Heart right ventricle (tissue), 16 donors: ENCODE results near the gene PLXND1. TPM values are rescaled to one million over a fixed set of nuclear protein-coding genes. Genes with fewer than 3 reads are reported as not detected.

Source experiments
- ATAC-seq, 8 donors: fragments of 200-7000 bp; cut with Tn5 transposase; one replicate each; pipeline ENCODE4 v1.9.1; 2020; ENCODE audit warnings: mild to moderate bottlenecking in 8 of 8, moderate library complexity in 8 of 8, moderate number of reproducible peaks in 1 of 8
- DNase-seq, 2 donors: peaks; one replicate each; pipeline ENCODE4 v3.0.0-alpha.2; 2020
- H3K27ac ChIP-seq, 10 donors: fragments of 200-600 bp; sonication (generic) in 2 of 10; one replicate each; pipeline versions ENCODE4 v1.5.0 to v1.8.0; 2020 to 2022; ENCODE audit warnings: mild to moderate bottlenecking in 3 of 10
- H3K27me3 ChIP-seq, 7 donors: fragments of 200-600 bp; one replicate each; pipeline ENCODE4 v1.8.0; 2021 to 2022; ENCODE audit warnings: mild to moderate bottlenecking in 2 of 7
- H3K36me3 ChIP-seq, 9 donors: fragments of 200-600 bp; sonication (generic) in 1 of 9; one replicate each; pipeline versions ENCODE4 v1.5.0 to v1.8.0; 2020 to 2022; ENCODE audit warnings: mild to moderate bottlenecking in 2 of 9
- H3K4me1 ChIP-seq, 9 donors: fragments of 200-600 bp; sonication (generic) in 1 of 9; one replicate each; pipeline versions ENCODE4 v1.5.0 to v1.8.0; 2020 to 2022; ENCODE audit warnings: mild to moderate bottlenecking in 4 of 9
- H3K4me3 ChIP-seq, 10 donors: fragments of 200-600 bp; sonication (generic) in 2 of 10; one replicate each; pipeline versions ENCODE4 v1.5.0 to v1.8.0; 2020 to 2022; ENCODE audit warnings: mild to moderate bottlenecking in 7 of 10, moderate library complexity in 2 of 10
- H3K9me3 ChIP-seq, 11 donors: fragments of 200-600 bp in 10 of 11; sonication (generic) in 2 of 11; one replicate each; pipeline versions ENCODE4 v1.5.0 to v1.8.0; 2013 to 2022; ENCODE audit warnings: mild to moderate bottlenecking in 2 of 11, control low read depth in 1 of 11, moderate library complexity in 1 of 11
- WGBS, 2 donors: extraction: QIAGEN DNeasy Blood & Tissue Kit; methylation state at CpG; one replicate each; pipeline ENCODE4 v1.1.7; 2013; ENCODE audit warnings: inconsistent platforms in 1 of 2; 5-methylcytosine and 5-hydroxymethylcytosine counted together
- intact Hi-C, 10 donors: fragments of 100-400 bp; cut with DNase I; formaldehyde crosslinking; loops; one replicate each; pipeline versions ENCODE4 v1.11.1 to v1.14.2; 2022
- polyA plus RNA-seq, 2 donors: library from polyadenylated mRNA; stranded (reverse); fragments of 200-250 nt; gene quantifications; one replicate each; pipeline ENCODE4 v1.2.3, GENCODE V29; 2013
- total RNA-seq, 10 donors: library from RNA; stranded (reverse); fragmentation: NEBNext Ultra II Directional in 3 of 10; extraction: Animal tissue kit (Norgen Biotek cat#: 25700) in 3 of 10; gene quantifications; one replicate each; pipeline versions ENCODE4 v1.2.1 to v1.2.4, GENCODE V29; 2021 to 2023
- TF ChIP-seq, protein P1 (sequence below), 9 donors: fragments of 200-600 bp; sonication (generic) in 2 of 9; IDR thresholded peaks; one replicate each; pipeline versions ENCODE4 v1.5.0 to v1.8.0; 2021 to 2022; ENCODE audit warnings: antibody characterized with exemption in 9 of 9, mild to moderate bottlenecking in 5 of 9, moderate library complexity in 1 of 9
- donor health status: Arrhythmogenic right ventricular cardiomyopathy.
- donor health status: ischemic (EF 13 %, LVEDD 7.1; RV severe dilation, severe dysfunction).
- donor health status: healthy with polysubstance abuse.
- donor health status: DM: no; HTN: yes; CAD: no.
- donor health status: DM: no; HTN: no; CAD: no.
- donor health status: ischemic (EF 25% LVEDD 6.9; RV normal size, moderate dysfunction).
- donor health status: ischemic (EF 25% LVEDD 5.7; RV mildly dilated, moderate dysfunction).
- donor health status: healthy.
- donor health status: DM: yes; HTN: yes; CAD: no.
- donor health status: Ischemic cardiomyopathy.
- donor health status: ischemic (EF 35%, LVEDD 5.7; RV mildly dilated, moderate dysfunction).
- donor health status: nonischemic (EF 11% LVEDD 7.7; RV severe dilation, severe dysfunction).
- donor health status: DM: yes; HTN: yes; CAD: no.
- donor health status: PGD.
- donor health status: ischemic (EF 29% LVEDD 5.4; RV normal size, mild dysfunction).
- donor health status: nonischemic (EF 23%, LVEDD 6.1; RV moderate dilation, normal function).

Gene PLXND1
- total and polyA plus RNA-seq, 12 donors: 40.9 to 169 (median 65.8) TPM

DNA sequence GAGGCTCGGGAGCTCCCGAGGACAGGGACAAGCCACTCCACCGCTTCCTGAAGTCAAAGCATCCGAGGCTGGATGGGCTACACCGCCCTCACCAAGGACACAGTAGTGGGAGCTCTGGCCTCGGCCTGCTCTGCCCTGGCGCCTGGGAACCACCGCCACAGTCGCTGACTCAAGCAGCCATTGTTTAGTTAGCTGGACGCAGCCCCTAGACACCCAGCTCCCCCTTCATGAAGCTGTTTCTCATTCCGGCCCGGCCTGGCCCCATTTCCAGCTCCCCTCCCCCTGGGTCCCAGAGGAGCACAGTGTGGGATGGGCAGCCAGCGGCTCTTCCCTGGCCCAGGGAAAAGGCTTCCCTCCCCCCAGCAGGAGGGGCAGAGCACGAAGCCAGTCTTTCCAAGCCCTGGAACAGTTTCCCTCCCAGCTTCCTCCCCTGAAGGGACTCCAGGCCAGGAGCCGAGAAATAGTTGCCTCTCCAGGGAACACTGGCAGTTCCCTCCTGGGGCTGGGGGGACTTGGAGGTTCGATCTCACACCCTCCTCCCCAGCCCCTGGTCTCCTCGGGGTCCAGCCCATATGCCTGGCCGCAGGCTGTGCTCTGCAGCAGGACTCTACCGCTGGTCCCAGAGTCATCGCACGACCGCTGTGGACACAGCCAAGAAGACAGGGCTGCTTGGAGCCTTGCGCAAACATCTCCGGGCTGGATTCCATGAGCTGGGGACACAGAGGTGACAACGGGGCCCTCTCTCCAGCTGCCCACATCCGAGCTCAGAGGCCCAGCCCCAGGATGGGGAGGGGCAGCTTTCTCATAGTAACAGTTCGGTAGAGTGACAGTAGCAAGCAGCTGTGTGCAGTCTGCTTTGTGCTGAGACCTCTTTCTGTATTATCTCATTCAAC lies 10.0 kb downstream of the PLXND1 start:
- intact Hi-C loops: loop anchor here in 4 of 10 donors (5.0 to 10.0 kb wide), 4 partner anchors 34 to 104 kb away; no protein-coding TSS in a partner anchor
- 29 to 35% methylated on average over 27 of the region's 27 CpGs for WGBS, 2 donors
- Histone ChIP-seq H3K36me3 (peaks cover 0 to 8% (median 0%) of the 10 kb centered on the region in 9 donors), H3K27me3 (no peaks in the 10 kb centered on the region), H3K4me1 (peaks cover 53 to 100% (median 98%) of the 10 kb centered on the region in 9 donors), H3K9me3 (no peaks in the 10 kb centered on the region), H3K27ac (peak overlapping the region; percentile 55 to 99 (median 92)), H3K4me3 (peak overlapping the region in 9 of 10 donors; percentile 9 to 66 (median 37))
- ATAC-seq (peak; percentile 74 to 89 (median 83)), DNase-seq (peak; percentile 93 to 96)
- TF ChIP-seq, protein P1, sequence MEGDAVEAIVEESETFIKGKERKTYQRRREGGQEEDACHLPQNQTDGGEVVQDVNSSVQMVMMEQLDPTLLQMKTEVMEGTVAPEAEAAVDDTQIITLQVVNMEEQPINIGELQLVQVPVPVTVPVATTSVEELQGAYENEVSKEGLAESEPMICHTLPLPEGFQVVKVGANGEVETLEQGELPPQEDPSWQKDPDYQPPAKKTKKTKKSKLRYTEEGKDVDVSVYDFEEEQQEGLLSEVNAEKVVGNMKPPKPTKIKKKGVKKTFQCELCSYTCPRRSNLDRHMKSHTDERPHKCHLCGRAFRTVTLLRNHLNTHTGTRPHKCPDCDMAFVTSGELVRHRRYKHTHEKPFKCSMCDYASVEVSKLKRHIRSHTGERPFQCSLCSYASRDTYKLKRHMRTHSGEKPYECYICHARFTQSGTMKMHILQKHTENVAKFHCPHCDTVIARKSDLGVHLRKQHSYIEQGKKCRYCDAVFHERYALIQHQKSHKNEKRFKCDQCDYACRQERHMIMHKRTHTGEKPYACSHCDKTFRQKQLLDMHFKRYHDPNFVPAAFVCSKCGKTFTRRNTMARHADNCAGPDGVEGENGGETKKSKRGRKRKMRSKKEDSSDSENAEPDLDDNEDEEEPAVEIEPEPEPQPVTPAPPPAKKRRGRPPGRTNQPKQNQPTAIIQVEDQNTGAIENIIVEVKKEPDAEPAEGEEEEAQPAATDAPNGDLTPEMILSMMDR (IDR thresholded peaks at IDR 0.05): peak in 2 of 9 donors; percentile 6 to 14

DNA sequence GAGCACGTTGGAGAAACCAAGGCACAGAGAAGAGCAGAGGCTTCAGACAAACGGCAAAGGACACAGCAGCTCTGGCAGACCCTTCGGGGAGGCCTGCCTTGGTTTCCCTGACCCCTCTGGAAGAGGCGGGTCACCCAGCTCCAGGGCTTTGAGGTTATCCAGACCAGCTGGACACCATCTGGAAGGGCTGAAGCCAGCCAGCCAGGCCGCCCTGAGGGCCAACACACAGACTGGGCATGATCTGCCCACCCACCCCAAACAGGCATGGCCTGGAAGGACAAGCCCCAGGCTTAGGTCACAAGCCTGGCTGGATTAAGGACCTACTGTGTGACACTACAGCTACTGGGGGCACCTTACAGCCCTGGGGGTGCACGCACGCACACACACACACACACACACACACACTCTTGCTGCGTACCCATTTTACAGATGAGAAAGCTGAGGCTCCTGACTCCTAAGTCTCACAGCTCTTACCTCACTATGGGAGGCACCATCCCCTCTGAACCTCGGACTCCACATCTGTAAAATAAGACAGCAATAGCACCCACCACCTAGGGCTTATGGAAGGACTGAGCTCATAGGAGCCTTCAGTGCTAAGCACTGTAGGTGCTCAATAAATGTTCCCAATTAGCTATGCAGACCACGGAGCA lies 10.8 kb downstream of the PLXND1 start:
- TF ChIP-seq, protein P1 (IDR thresholded peaks at IDR 0.05): no peak
- Histone ChIP-seq H3K27ac (peak overlapping the region; percentile 55 to 99 (median 92)), H3K4me3 (peak overlapping the region in 5 of 10 donors; percentile 37 to 66 (median 41)), H3K9me3 (no peaks in the 10 kb centered on the region), H3K27me3 (no peaks in the 10 kb centered on the region), H3K36me3 (peaks cover 0 to 7% (median 0%) of the 10 kb centered on the region in 9 donors), H3K4me1 (peaks cover 53 to 100% (median 98%) of the 10 kb centered on the region in 9 donors)
- ATAC-seq (no peak), DNase-seq (no peak)
- 58 to 63% methylated on average over 10 of the region's 10 CpGs for WGBS, 2 donors
- intact Hi-C loops: loop anchor here in 4 of 10 donors (5.0 to 10.0 kb wide), 4 partner anchors 33 to 103 kb away; no protein-coding TSS in a partner anchor

DNA sequence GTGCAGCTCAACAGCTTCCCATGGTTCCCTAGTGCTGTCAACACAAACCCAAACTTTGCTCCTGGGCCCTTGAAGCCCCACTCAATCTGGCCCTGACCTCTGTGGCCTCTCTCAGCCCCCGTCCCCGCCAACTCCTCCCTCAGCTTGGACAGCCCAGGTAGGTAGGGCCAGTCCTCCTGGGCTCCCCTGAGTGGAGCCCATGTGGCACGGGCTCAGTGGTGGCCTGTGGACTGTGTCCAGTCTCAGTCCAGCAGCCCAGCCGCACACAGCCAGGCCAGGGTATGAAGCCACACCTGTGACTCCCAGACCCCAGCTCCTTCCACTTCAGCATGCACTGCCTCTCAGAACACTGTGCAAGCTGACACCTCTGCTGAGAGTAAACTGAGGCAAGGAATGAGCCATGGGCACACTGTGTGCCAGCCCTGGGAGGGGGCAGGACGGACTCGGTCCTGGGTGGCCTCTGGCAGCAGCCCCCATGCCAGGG lies 11.5 kb downstream of the PLXND1 start:
- intact Hi-C loops: loop anchor here in 5 of 10 donors (5.0 to 10.0 kb wide), 4 partner anchors 33 to 103 kb away; no protein-coding TSS in a partner anchor

More for the DNA sequence above, 11.5 kb downstream of the PLXND1 start:
- Histone ChIP-seq H3K4me3 (no peak overlapping the region), H3K36me3 (peaks cover 0 to 7% (median 0%) of the 10 kb centered on the region in 9 donors), H3K9me3 (no peaks in the 10 kb centered on the region), H3K27ac (peak overlapping the region; percentile 55 to 99 (median 92)), H3K27me3 (no peaks in the 10 kb centered on the region), H3K4me1 (peaks cover 54 to 100% (median 98%) of the 10 kb centered on the region in 9 donors)
- 69 to 72% methylated on average over 6 of the region's 6 CpGs for WGBS, 2 donors
- ATAC-seq (no peak), DNase-seq (no peak)
- TF ChIP-seq, protein P1 (IDR thresholded peaks at IDR 0.05): no peak
